B cell (primary cell): Measurements from ENCODE around the gene MTSS2. TPM values are rescaled to one million over a fixed set of nuclear protein-coding genes. Genes with fewer than 3 reads are reported as not detected.

Experiments
- ATAC-seq: fragments of 200-7000 bp; cut with Tn5 transposase; one replicate; pipeline ENCODE4 v1.10.0; 2021; ENCODE audit warnings: low read depth, mild to moderate bottlenecking, moderate number of reproducible peaks, moderate library complexity
- CTCF ChIA-PET: fragments of 350-600 bp; sonication (Branson Sonifier 250); formaldehyde crosslinking; loops from one replicate; lab custom pipeline; 2021; ENCODE audit warnings: antibody characterized with exemption, inconsistent platforms; lab: Charles Lee
- POLR2A ChIA-PET: fragments of 350-600 bp; sonication (Branson Sonifier 250); formaldehyde crosslinking; loops from one replicate; lab custom pipeline; 2021; ENCODE audit warnings: antibody characterized with exemption; lab: Charles Lee
- DNase-seq: peaks from one replicate; pipeline ENCODE4 v3.0.0; 2013
- H2AFZ ChIP-seq: 2 replicates; pipeline ENCODE4 v1.6.1; 2012; ENCODE audit warnings: mild to moderate bottlenecking, low read depth, low read length; ENCODE audit not compliant: insufficient read depth, poor library complexity, severe bottlenecking
- H3K27ac ChIP-seq, 2 donors: 1 replicate in 1 of 2; 2 replicates in 1 of 2; pipeline ENCODE4 v1.5.1; 2012 to 2013; ENCODE audit warnings: low read length in 2 of 2, mild to moderate bottlenecking in 2 of 2, moderate library complexity in 1 of 2
- H3K27me3 ChIP-seq, 4 experiments: fragments of 200-600 bp in 1 of 4; sonication (generic) in 1 of 4; replicated peaks in 1 of 4; 1 replicate in 2 of 4; 2 replicates in 2 of 4; pipeline versions ENCODE4 v1.6.1 to v1.7.0; 2013 to 2016; ENCODE audit warnings: low read length in 3 of 4, mild to moderate bottlenecking in 2 of 4, mixed read lengths in 1 of 4, moderate library complexity in 1 of 4; ENCODE audit not compliant: insufficient read depth in 4 of 4, control insufficient read depth in 3 of 4; ENCODE audit errors: control extremely low read depth in 1 of 4
- H3K36me3 ChIP-seq, 2 experiments: replicated peaks in 1 of 2; 1 replicate in 1 of 2; 2 replicates in 1 of 2; pipeline versions ENCODE4 v1.6.1 to v1.7.1; 2013; ENCODE audit warnings: low read length in 1 of 2; ENCODE audit not compliant: insufficient read depth in 2 of 2, control insufficient read depth in 1 of 2; ENCODE audit errors: control extremely low read depth in 1 of 2, extremely low read depth in 1 of 2
- H3K4me1 ChIP-seq, 2 donors: fragments of 200-600 bp in 1 of 2; sonication (generic) in 1 of 2; 1 replicate in 1 of 2; 2 replicates in 1 of 2; pipeline versions ENCODE4 v1.5.1 to v1.6.1; 2013 to 2017; ENCODE audit warnings: low read length in 2 of 2; ENCODE audit not compliant: control insufficient read depth in 2 of 2, insufficient read depth in 2 of 2
- H3K4me2 ChIP-seq: replicated peaks from 2 replicates; pipeline ENCODE3; 2012; ENCODE audit warnings: mild to moderate bottlenecking, low read depth, low read length; ENCODE audit not compliant: poor library complexity, severe bottlenecking
- H3K4me3 ChIP-seq, 5 experiments: fragments of 200-600 bp in 1 of 5; sonication (generic) in 1 of 5; 1 replicate in 3 of 5; 2 replicates in 2 of 5; pipeline versions ENCODE4 v1.5.1 to v1.7.0; 2011 to 2016; ENCODE audit warnings: low read length in 4 of 5, mild to moderate bottlenecking in 4 of 5, low read depth in 2 of 5, control low read depth in 1 of 5, moderate library complexity in 1 of 5; ENCODE audit not compliant: insufficient read depth in 1 of 5; ENCODE audit errors: control extremely low read depth in 1 of 5, extremely low read depth in 1 of 5
- H3K79me2 ChIP-seq: fragments of 200-600 bp; sonication (generic); one replicate; pipeline ENCODE4 v1.6.0; 2016; ENCODE audit warnings: low read length; ENCODE audit not compliant: control insufficient read depth, insufficient read depth
- H3K9ac ChIP-seq: fragments of 200-600 bp; sonication (generic); 2 replicates; pipeline ENCODE4 v1.6.1; 2017; ENCODE audit warnings: mild to moderate bottlenecking, low read length, moderate library complexity
- H3K9me3 ChIP-seq, 3 donors: one replicate each; pipeline versions ENCODE4 v1.6.1 to v1.7.1; 2013; ENCODE audit warnings: low read length in 2 of 3; ENCODE audit not compliant: control insufficient read depth in 2 of 3, insufficient read depth in 1 of 3; ENCODE audit errors: control extremely low read depth in 1 of 3
- H4K20me1 ChIP-seq: 2 replicates; pipeline ENCODE4 v1.6.0; 2012; ENCODE audit warnings: mild to moderate bottlenecking, low read length; ENCODE audit not compliant: insufficient read depth, control insufficient read depth, poor library complexity, severe bottlenecking
- H3K27ac Mint-ChIP-seq: one replicate; pipeline ENCODE4 v1.8.0; 2021; ENCODE audit warnings: mixed read lengths
- H3K27me3 Mint-ChIP-seq: one replicate; pipeline ENCODE4 v1.8.0; 2021; ENCODE audit warnings: mixed read lengths
- H3K4me1 Mint-ChIP-seq: one replicate; pipeline ENCODE4 v1.8.0; 2021; ENCODE audit warnings: mixed read lengths
- H3K4me3 Mint-ChIP-seq: one replicate; pipeline ENCODE4 v1.8.0; 2021; ENCODE audit warnings: mixed read lengths
- H3K9me3 Mint-ChIP-seq: one replicate; pipeline ENCODE4 v1.8.0; 2022; ENCODE audit warnings: mixed read lengths; ENCODE audit not compliant: insufficient read depth
- EZH2 ChIP-seq: IDR thresholded peaks from 2 replicates; pipeline ENCODE4 v1.6.1; 2012; ENCODE audit warnings: borderline replicate concordance, low read depth, mild to moderate bottlenecking, moderate library complexity, low read length; ENCODE audit not compliant: insufficient read depth, poor library complexity, severe bottlenecking
- WGBS: methylation state at CpG from one replicate; pipeline ENCODE4 v1.1.5; 2013; ENCODE audit warnings: missing lambda C conversion rate; ENCODE audit not compliant: insufficient coverage; 5-methylcytosine and 5-hydroxymethylcytosine counted together
- intact Hi-C: fragments of 100-400 bp; cut with micrococcal nuclease; formaldehyde crosslinking; loops from one replicate; pipeline ENCODE4 v1.10.0; 2022
- polyA plus RNA-seq: library from polyadenylated mRNA; depleted of rRNA; stranded (reverse); fragments of >200 nt; gene quantifications from 2 replicates; pipeline ENCODE4 v1.2.3, GENCODE V29; 2012
- total RNA-seq, 2 donors: library from RNA; stranded (reverse); fragments of 120-200 nt in 1 of 2; gene quantifications; 1 replicate in 1 of 2; 2 replicates in 1 of 2; pipeline versions ENCODE4 v1.2.3 to v1.2.4, GENCODE V29; 2013 to 2022
- TF ChIP-seq, protein P1 (sequence below): fragments of 200-600 bp; IDR thresholded peaks from one replicate; pipeline ENCODE4 v1.8.0; 2022; ENCODE audit warnings: antibody characterized with exemption, mild to moderate bottlenecking

MTSS2 gene
- total and polyA plus RNA-seq, 2 donors (not counting 1 experiment from before 2014, with no cell fraction given): 1.6 to 2.6 TPM

DNA sequence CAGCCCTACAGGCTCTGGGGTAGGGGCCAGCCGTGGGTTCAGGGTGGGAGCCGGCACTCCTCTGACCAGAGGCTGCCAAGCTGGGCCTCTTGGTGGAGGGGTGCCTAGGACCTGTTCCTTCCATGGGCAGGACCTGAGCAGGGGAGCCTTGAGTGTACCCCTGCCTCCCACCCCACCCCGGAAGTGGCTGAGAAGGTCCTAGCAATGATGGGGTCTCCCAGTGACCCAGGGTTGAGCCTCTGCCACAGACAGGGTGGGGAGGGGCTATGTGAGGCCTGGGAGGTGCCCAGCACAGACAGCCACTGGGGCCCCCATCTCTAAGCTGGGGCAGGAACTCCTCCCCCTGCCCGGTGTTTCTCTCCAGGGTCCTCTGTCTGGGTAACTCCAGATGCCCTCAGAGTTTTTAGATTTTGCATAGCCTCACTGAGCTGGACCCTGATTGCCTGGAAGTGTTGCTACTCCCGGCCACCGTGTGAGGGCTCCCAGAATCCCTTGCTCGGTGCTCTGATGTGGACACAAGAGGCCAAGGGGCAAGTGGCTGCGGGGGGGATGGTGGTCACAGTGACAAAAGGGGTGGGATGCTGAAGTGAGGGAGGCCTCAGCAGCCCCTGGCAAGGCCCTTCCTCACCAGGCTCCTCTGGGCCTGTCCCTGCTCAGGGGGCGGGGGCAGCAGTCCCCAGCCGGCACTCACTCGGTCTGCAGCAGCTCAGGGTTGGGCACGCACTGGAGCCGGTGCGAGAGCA is 6.4 kb upstream of the MTSS2 start:
- TF ChIP-seq EZH2: no peak
- TF ChIP-seq, protein P1, sequence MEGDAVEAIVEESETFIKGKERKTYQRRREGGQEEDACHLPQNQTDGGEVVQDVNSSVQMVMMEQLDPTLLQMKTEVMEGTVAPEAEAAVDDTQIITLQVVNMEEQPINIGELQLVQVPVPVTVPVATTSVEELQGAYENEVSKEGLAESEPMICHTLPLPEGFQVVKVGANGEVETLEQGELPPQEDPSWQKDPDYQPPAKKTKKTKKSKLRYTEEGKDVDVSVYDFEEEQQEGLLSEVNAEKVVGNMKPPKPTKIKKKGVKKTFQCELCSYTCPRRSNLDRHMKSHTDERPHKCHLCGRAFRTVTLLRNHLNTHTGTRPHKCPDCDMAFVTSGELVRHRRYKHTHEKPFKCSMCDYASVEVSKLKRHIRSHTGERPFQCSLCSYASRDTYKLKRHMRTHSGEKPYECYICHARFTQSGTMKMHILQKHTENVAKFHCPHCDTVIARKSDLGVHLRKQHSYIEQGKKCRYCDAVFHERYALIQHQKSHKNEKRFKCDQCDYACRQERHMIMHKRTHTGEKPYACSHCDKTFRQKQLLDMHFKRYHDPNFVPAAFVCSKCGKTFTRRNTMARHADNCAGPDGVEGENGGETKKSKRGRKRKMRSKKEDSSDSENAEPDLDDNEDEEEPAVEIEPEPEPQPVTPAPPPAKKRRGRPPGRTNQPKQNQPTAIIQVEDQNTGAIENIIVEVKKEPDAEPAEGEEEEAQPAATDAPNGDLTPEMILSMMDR: no peak
- DNase-seq: no peak
- no peak overlapping the region for H3K4me3 Mint-ChIP-seq
- Histone ChIP-seq H3K9me3 (no peaks in the 10 kb centered on the region), H3K36me3 (peaks cover 0 to 8% of the 10 kb centered on the region in 2 experiments), H3K4me1 (no peaks in the 10 kb centered on the region), H3K27me3 (no peaks in the 10 kb centered on the region), H3K79me2 (no peaks in the 10 kb centered on the region), H2AFZ (no peak overlapping the region), H3K4me2 (no peak overlapping the region), H4K20me1 (no peaks in the 10 kb centered on the region), H3K9ac (no peak overlapping the region), H3K4me3 (no peak overlapping the region), H3K27ac (no peak overlapping the region)
- H3K27me3 Mint-ChIP-seq: no peaks in the 10 kb centered on the region
- intact Hi-C loops: no loop called here
- peaks cover 1% of the 10 kb centered on the region for H3K4me1 Mint-ChIP-seq
- no peak for ATAC-seq
- WGBS: 95% methylated on average over 13 of the region's 14 CpGs
- no peak overlapping the region for H3K27ac Mint-ChIP-seq
- ChIA-PET POLR2A (no interaction called here), CTCF (no interaction called here)
- H3K9me3 Mint-ChIP-seq: no peaks in the 10 kb centered on the region

DNA sequence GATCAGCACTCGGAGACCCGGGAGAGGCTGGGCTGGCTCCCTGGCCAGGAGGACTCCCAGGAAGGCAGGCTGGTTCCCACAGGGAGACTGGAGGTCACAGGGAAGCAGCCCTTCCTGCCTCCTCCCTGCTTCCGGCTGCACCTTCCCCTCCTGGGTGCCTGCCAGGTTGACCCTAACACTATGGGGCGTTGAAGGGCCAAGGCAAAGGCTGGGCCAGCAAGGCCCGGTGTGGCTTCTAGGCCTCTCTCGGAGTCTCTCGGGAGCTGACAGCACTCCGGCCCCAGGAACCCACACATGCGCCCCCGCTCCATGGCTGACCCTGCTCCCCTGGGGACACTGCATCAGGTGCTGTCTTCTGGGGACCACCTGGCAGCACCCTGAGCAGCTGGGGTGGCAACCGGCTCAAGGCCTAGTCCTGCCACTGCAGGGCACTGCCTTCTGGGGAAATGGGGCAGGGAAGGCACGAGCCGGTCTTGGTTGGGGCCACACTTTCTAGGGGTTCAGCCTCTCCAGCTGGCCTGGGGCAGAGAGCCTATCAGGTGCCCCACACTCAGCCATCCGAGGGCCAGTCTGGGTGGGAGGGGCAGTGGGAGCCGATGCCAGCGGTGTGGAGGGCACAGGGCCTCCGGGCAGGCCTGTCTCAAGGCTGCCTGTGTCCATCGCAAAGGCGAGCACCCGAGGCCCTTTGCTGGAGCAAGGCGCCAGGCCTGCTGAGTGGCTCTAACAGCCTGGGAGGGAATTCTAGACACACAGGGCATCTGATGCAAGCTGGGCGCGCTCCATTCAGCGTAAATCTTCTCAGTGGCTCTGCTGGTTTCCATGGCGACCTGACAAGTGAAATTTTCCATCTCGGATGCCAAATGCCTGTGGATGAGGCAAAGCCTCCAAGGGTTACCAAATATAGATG is 5.6 kb upstream of the MTSS2 start:
- no peak for TF ChIP-seq EZH2
- TF ChIP-seq, protein P1: no peak
- Mint-ChIP-seq H3K27ac (no peak overlapping the region), H3K4me1 (peaks cover 4% of the 10 kb centered on the region), H3K9me3 (no peaks in the 10 kb centered on the region), H3K27me3 (peaks cover 2% of the 10 kb centered on the region), H3K4me3 (no peak overlapping the region)
- no peaks in the 10 kb centered on the region for H3K27me3 ChIP-seq
- no peak overlapping the region for H3K4me2 ChIP-seq
- H3K4me3 ChIP-seq: no peak overlapping the region
- H3K9me3 ChIP-seq: no peaks in the 10 kb centered on the region
- H3K4me1 ChIP-seq: no peaks in the 10 kb centered on the region
- H3K27ac ChIP-seq: no peak overlapping the region
- intact Hi-C loops: no loop called here
- no peaks in the 10 kb centered on the region for H3K79me2 ChIP-seq
- ChIA-PET POLR2A (no interaction called here), CTCF (no interaction called here)
- no peaks in the 10 kb centered on the region for H4K20me1 ChIP-seq
- no peak overlapping the region for H3K9ac ChIP-seq
- ATAC-seq: no peak
- DNase-seq: no peak
- WGBS: 97% methylated on average over 26 of the region's 26 CpGs
- H3K36me3 ChIP-seq: peaks cover 0 to 8% of the 10 kb centered on the region in 2 experiments
- no peak overlapping the region for H2AFZ ChIP-seq
